HG02943 (cell line): ENCODE results near the gene MRRF.
"Not testable (repeated sequence)": the region's sequence is repeated elsewhere in the genome, so short reads cannot be mapped to it uniquely, and the experiment has no call there.

Experiments used
- ATAC-seq: cut with Tn5 transposase; IDR thresholded peaks from one replicate; pipeline ENCODE4 v1.9.1; 2021; ENCODE audit warnings: mild to moderate bottlenecking, low read depth, moderate library complexity; ENCODE audit not compliant: unreplicated experiment

MRRF gene

GRCh38 chr9:122349201-122349600 is 84.5 kb downstream of the MRRF start:
- ATAC-seq, result no peak

GRCh38 chr9:122350577-122351355 is 86.1 kb downstream of the MRRF start:
- ATAC-seq, result no peak

DNA sequence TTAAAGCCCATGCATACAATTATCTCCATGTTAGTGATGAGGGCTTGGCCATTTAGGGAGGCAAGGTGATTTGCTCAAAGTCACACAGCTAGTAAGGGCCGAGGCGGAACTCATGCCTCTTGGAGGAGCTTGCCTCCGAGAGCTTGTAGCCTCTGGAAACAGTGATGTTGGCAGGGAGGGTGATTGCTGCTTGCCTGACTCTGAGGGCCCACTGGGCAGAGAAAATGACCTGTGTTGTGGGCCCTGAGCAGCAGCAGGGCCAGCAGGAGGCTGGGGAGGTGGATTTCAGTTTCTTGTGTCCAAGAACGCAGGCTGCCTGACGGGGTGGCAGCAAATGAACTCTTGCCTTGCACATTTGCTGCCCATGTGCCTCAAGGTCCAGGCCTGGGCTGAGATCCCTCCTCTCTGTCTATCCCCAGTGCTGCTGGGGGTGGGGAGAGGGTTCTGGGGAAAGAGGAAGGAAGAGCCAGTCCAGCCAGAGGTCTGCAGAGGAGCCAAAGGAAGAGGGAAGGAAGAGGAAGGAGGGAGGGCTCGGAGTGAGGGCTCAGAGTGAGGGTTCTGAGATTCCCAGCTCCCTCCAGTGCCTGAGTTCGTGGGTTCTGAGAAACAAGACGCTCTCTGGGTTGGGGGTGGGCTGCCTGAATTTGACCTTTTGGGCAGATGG is 90.0 kb downstream of the MRRF start:
- no peak for ATAC-seq

DNA sequence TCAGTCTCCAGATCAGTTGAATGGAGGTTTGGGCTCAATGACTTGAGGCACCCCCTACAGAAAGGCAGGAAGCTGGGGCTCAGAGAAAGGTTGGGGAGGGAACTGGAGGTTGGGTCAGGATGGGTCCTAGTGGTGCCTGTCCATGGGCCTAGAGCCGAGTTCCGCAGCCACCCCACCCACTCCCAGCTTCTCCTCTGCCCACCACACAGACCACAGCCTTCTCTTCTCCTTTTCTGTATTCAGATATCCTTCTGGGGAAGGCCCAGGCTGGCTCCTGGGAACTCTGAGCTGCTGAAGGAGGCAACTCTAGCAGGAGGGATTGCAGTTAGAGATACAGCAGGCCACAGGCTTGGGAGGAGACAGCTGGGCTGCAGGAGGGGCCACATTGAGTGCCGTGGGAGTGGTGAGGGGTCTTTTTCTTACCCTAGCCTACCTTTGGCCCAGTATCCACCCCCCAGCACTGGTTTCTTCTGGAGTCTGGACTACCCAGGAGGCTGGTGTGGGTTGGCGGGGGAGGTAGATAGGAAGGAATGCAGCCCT is 90.7 kb downstream of the MRRF start:
- ATAC-seq, result no peak

DNA sequence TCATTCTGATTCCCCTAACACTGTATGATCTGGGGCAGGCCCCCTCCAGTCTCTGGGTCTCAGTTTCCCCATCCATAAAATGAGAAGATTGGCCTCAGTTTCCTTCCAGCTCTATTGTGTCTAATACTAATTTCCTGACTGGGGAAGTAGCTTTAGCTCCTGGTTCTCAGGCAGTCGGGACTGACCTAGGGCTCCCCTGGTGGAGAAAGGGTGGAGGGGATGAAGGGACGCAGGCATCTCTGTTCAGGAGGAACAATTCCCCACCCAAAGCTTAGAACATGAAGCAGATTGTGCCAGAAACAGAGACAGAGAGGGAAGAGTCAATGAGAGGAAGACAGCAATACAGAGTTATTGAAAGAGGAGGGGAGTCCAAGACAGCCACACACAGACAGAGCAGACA is 91.9 kb downstream of the MRRF start:
- no peak for ATAC-seq

- ATAC-seq, result no peak
Observed at GRCh38 chr9:122360891-122361290, 96.2 kb downstream of the MRRF start.

DNA sequence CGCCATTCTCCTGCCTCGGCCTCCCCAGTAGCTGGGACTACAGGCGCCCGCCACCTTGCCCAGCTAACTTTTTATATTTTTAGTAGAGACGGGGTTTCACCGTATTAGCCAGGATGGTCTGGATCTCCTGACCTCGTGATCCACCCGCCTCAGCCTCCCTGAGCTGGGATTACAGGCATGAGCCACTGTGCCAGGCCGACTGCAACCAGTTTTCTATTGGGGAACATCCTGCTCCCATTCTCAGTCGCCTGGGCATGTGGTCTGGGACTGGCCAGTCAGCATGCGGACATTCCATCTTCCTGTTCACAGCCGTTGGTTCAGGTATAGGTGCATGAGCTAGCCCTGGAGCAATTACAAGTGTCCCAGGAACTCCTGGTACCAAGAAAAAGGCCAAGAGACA is 98.4 kb downstream of the MRRF start:
- ATAC-seq, result not testable (repeated sequence)

- ATAC-seq, result no peak
Observed at GRCh38 chr9:122364117-122364782, 99.6 kb downstream of the MRRF start.

DNA sequence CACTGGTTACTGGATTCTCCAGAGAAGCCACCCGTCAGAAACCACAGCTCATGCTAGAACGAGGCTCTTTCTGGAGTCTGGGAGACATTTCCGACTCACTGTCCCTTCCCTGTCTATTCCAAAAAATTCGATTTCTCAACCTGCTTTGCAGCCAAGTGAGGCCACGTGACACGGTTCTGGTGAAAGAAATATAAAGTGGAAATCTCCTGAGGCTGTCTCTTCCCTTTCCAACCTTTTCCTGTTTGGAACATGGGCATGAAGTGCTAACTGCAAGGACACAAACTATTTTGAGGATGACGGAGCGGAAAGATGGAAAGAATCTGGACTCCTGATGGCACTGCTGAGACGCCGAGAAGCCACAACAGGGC is 100.1 kb downstream of the MRRF start:
- no peak for ATAC-seq

- ATAC-seq, result no peak
Observed at GRCh38 chr9:122366074-122366660, 101.5 kb downstream of the MRRF start.

GRCh38 chr9:122367065-122367464 is 102.4 kb downstream of the MRRF start:
- no peak for ATAC-seq

- ATAC-seq, result no peak
Observed at GRCh38 chr9:122367774-122368460, 103.2 kb downstream of the MRRF start.

DNA sequence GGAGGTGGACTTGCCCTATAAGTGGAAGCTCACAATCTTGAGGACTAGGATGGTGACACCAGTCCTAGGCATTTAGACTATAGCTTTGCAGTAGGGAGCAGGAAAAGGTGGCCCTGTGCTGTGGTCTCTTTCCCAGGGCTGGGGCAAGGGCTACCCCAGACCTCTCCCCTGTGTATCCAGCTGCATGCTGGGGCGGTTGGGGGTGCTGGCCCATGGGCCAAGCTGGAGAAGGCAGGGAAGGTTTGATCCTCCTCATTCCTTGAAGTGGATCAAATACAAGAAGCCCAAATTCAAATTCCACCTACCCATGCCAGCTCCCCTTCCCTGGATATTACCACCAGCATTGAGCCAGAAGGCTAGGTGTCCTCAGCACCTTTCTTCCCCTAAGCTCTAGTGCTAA is 104.0 kb downstream of the MRRF start:
- no peak for ATAC-seq

DNA sequence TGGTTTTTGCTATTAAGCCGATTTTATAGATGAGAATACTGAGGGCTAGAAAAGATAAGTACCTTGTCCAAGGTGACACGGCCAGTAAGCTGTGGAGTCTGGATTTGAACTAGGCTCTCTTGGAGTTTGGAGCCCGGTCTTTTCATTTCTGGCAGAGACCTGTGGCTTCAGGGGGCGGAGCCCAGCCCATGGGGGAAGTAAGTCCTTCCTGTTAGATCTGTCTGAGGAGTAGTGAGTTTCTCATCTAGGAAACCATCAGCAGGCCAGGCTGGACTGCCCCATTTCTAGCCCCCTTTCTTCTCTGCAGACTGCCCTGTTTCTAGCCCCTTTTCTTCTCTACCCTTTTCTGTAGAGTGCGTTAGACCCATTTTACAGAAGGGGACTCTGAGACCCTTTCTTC is 105.6 kb downstream of the MRRF start:
- peak; percentile 35 for ATAC-seq

GRCh38 chr9:122370869-122371755 is 106.4 kb downstream of the MRRF start, which contains the start of gene PTGS1:
Gene PTGS1, plus strand, starts transcription at chr9:122371024. Its CDS starts 61 bp downstream, at chr9:122371085.
- peak; percentile 65 for ATAC-seq

- no peak for ATAC-seq
Observed at GRCh38 chr9:122371846-122372245, 107.2 kb downstream of the MRRF start.

- ATAC-seq, result no peak
Observed at GRCh38 chr9:122372856-122373845, 108.5 kb downstream of the MRRF start.

- ATAC-seq, result no peak
Observed at GRCh38 chr9:122374885-122375420, 110.3 kb downstream of the MRRF start.
